SK-N-SH (cell line): ENCODE data around the gene PPP2R3A. TPM values are rescaled to one million over a fixed set of nuclear protein-coding genes. Genes with fewer than 3 reads are reported as not detected.
A peak's percentile ranks its signal among the peaks of the same experiment; 100 is the strongest.

Source experiments
- CTCF ChIA-PET: fragments of 300-600, 350-600 bp; formaldehyde crosslinking; extraction: SDS; loops from one replicate; lab custom pipeline; 2021; lab: Yijun Ruan, JAX
- POLR2A ChIA-PET: fragments of 350-600 bp; sonication (Branson Sonifier 250); formaldehyde crosslinking; extraction: SDS; loops from one replicate; lab custom pipeline; 2020; ENCODE audit warnings: antibody characterized with exemption, inconsistent platforms; lab: Yijun Ruan, JAX
- DNase-seq: peaks from one replicate; pipeline ENCODE4 v3.0.0; 2012
- H2AFZ ChIP-seq: fragments of 200-600 bp; sonication (generic); 2 replicates; pipeline ENCODE4 v1.8.1; 2016; ENCODE audit warnings: antibody characterized with exemption, mild to moderate bottlenecking, low read depth
- H3F3A ChIP-seq: fragments of 200-600 bp; sonication (generic); replicated peaks from 2 replicates; pipeline ENCODE3; 2016; ENCODE audit warnings: antibody characterized with exemption, mild to moderate bottlenecking; ENCODE audit not compliant: insufficient read depth
- H3K27ac ChIP-seq, 2 experiments: fragments of 200-500 bp in 1 of 2; fragments of 200-600 bp in 1 of 2; sonication (Bioruptor generic) in 1 of 2; sonication (generic), shearing (Covaris generic) in 1 of 2; 2 replicates each; pipeline versions ENCODE4 v1.5.1 to v1.6.1; 2014 to 2016; ENCODE audit warnings: low read depth in 2 of 2, inconsistent platforms in 1 of 2, low read length in 1 of 2, mild to moderate bottlenecking in 1 of 2, mixed read lengths in 1 of 2
- H3K27me3 ChIP-seq: fragments of 200-600 bp; sonication (generic), shearing (Covaris generic); 2 replicates; pipeline ENCODE4 v1.6.1; 2016; ENCODE audit warnings: mixed run types; ENCODE audit not compliant: insufficient read depth
- H3K36me3 ChIP-seq, 2 experiments: fragments of 200-500 bp in 1 of 2; fragments of 200-600 bp in 1 of 2; sonication (Bioruptor generic) in 1 of 2; sonication (generic) in 1 of 2; replicated peaks in 1 of 2; 2 replicates each; pipeline versions ENCODE3 to v1.5.1; 2014 to 2016; ENCODE audit warnings: low read length in 1 of 2, mild to moderate bottlenecking in 1 of 2; ENCODE audit not compliant: insufficient read depth in 2 of 2, control insufficient read depth in 1 of 2
- H3K4me1 ChIP-seq, 2 experiments: fragments of 200-500 bp in 1 of 2; fragments of 200-600 bp in 1 of 2; sonication (Bioruptor generic) in 1 of 2; sonication (generic), shearing (Covaris generic) in 1 of 2; 2 replicates each; pipeline versions ENCODE4 v1.5.1 to v1.6.1; 2014 to 2016; ENCODE audit warnings: low read depth in 1 of 2, low read length in 1 of 2, mixed run types in 1 of 2; ENCODE audit not compliant: insufficient read depth in 2 of 2, control insufficient read depth in 1 of 2
- H3K4me2 ChIP-seq: fragments of 200-600 bp; sonication (generic), shearing (Covaris generic); 2 replicates; pipeline ENCODE4 v1.6.1; 2017; ENCODE audit warnings: mixed run types
- H3K4me3 ChIP-seq, 2 experiments: fragments of 200-500 bp in 1 of 2; fragments of 200-600 bp in 1 of 2; sonication (Bioruptor generic) in 1 of 2; sonication (generic), shearing (Covaris generic) in 1 of 2; 2 replicates each; pipeline versions ENCODE4 v1.5.1 to v1.8.1; 2014 to 2016; ENCODE audit warnings: low read depth in 2 of 2, inconsistent platforms in 1 of 2, low read length in 1 of 2, mild to moderate bottlenecking in 1 of 2, mixed read lengths in 1 of 2, moderate library complexity in 1 of 2
- H3K79me2 ChIP-seq: fragments of 200-600 bp; sonication (generic); 2 replicates; pipeline ENCODE4 v1.8.1; 2017; ENCODE audit warnings: mild to moderate bottlenecking; ENCODE audit not compliant: insufficient read depth
- H3K9ac ChIP-seq: fragments of 200-600 bp; sonication (generic); 2 replicates; pipeline ENCODE4 v1.6.1; 2017; ENCODE audit warnings: mixed run types
- H3K9me2 ChIP-seq: fragments of 200-600 bp; sonication (generic); 2 replicates; pipeline ENCODE4 v1.6.1; 2017; ENCODE audit warnings: mixed run types
- H3K9me3 ChIP-seq: fragments of 200-600 bp; sonication (generic); 2 replicates; pipeline ENCODE4 v1.6.1; 2017; ENCODE audit warnings: mixed run types, mild to moderate bottlenecking, moderate library complexity
- H4K20me1 ChIP-seq: fragments of 200-600 bp; sonication (generic); 2 replicates; pipeline ENCODE4 v1.6.1; 2017; ENCODE audit warnings: mild to moderate bottlenecking, mixed run types; ENCODE audit not compliant: insufficient read depth
- CHD2 ChIP-seq: fragments of 150-350 bp; IDR thresholded peaks from 2 replicates; pipeline ENCODE4 v1.6.1; 2018; ENCODE audit warnings: low read length; ENCODE audit not compliant: partially characterized antibody
- ELF1 ChIP-seq: IDR thresholded peaks from 2 replicates; pipeline ENCODE4 v1.4.0; 2012
- EP300 ChIP-seq, 2 experiments: IDR thresholded peaks; 2 replicates each; pipeline versions ENCODE4 v1.4.0 to v1.6.1; 2012; ENCODE audit warnings: borderline replicate concordance in 1 of 2, low read depth in 1 of 2, low read length in 1 of 2
- FOSL2 ChIP-seq: IDR thresholded peaks from 2 replicates; pipeline ENCODE4 v1.4.0; 2012; ENCODE audit warnings: low read depth, mild to moderate bottlenecking, moderate library complexity, borderline replicate concordance
- FOXM1 ChIP-seq: IDR thresholded peaks from 2 replicates; pipeline ENCODE4 v1.4.0; 2012; ENCODE audit warnings: low read depth, mild to moderate bottlenecking
- GABPA ChIP-seq: IDR thresholded peaks from 2 replicates; pipeline ENCODE4 v1.4.0; 2012; ENCODE audit warnings: low read depth, mild to moderate bottlenecking
- GATA2 ChIP-seq: sonication (generic); formaldehyde crosslinking; IDR thresholded peaks from 2 replicates; pipeline ENCODE4 v1.5.0; 2020; ENCODE audit warnings: mild to moderate bottlenecking, missing genetic modification reagents
- JUND ChIP-seq: IDR thresholded peaks from 2 replicates; pipeline ENCODE4 v1.4.0; 2012
- NRF1 ChIP-seq: IDR thresholded peaks from 2 replicates; pipeline ENCODE4 v1.6.1; 2012; ENCODE audit warnings: low read depth, mild to moderate bottlenecking, low read length
- PBX3 ChIP-seq: IDR thresholded peaks from 2 replicates; pipeline ENCODE4; 2012
- POLR2AphosphoS5 ChIP-seq: IDR thresholded peaks from 2 replicates; pipeline ENCODE4 v1.6.1; 2012; ENCODE audit warnings: low read depth, low read length
- RFX5 ChIP-seq: IDR thresholded peaks from 2 replicates; pipeline ENCODE4 v1.6.1; 2012; ENCODE audit warnings: mild to moderate bottlenecking, improper control_type of control experiment, low read length
- RXRA ChIP-seq: IDR thresholded peaks from 2 replicates; pipeline ENCODE4 v1.4.0; 2012; ENCODE audit warnings: low read depth, mild to moderate bottlenecking, borderline replicate concordance
- TCF12 ChIP-seq: IDR thresholded peaks from 2 replicates; pipeline ENCODE4 v1.4.0; 2012
- TEAD4 ChIP-seq: IDR thresholded peaks from 2 replicates; pipeline ENCODE4 v1.4.0; 2012; ENCODE audit warnings: mild to moderate bottlenecking, borderline replicate concordance; ENCODE audit not compliant: insufficient read depth
- WGBS: methylation state at CpG from one replicate; pipeline ENCODE4 v1.1.6; 2017; ENCODE audit warnings: low lambda C conversion rate; 5-methylcytosine and 5-hydroxymethylcytosine counted together
- polyA plus RNA-seq, 3 experiments: library from polyadenylated mRNA; depleted of rRNA; stranded (reverse); fragments of >200 nt; gene quantifications; 2 replicates each; pipeline ENCODE4 v1.2.3, GENCODE V29; 2012
- TF ChIP-seq, protein P1 (sequence below): fragments of 200-600 bp; sonication (generic); IDR thresholded peaks from 2 replicates; pipeline ENCODE4 v1.6.1; 2017; ENCODE audit warnings: antibody characterized with exemption, mild to moderate bottlenecking, moderate library complexity
- TF ChIP-seq, protein P2 (sequence below): IDR thresholded peaks from 2 replicates; pipeline ENCODE4 v1.4.0; 2012; ENCODE audit warnings: low read depth
- TF ChIP-seq, protein P3 (sequence below): IDR thresholded peaks from 2 replicates; pipeline ENCODE4 v1.4.0; 2012; ENCODE audit warnings: low read depth, borderline replicate concordance

The PPP2R3A gene
- polyA plus RNA-seq, 1 of the 3 experiments (the other 2 are of a cell fraction) = 3.9 TPM

GRCh38 chr3:135982404-135982761, 16.9 kb downstream of the PPP2R3A start:
- no peak overlapping the region for H3K9ac ChIP-seq
- peaks cover 92% of the 10 kb centered on the region for H3K79me2 ChIP-seq
- no peak for TF ChIP-seq GABPA
- TF ChIP-seq JUND = no peak
- H3F3A ChIP-seq = peaks cover 19% of the 10 kb centered on the region
- H3K4me2 ChIP-seq = peak overlapping the region; percentile 62
- peaks cover 0 to 12% of the 10 kb centered on the region in 2 experiments for H3K36me3 ChIP-seq
- H3K27ac ChIP-seq = peak overlapping the region in 1 of 2 experiments; percentile 74; a peak in 2 of 4 replicates
- no peak overlapping the region for H3K4me3 ChIP-seq
- H3K9me3 ChIP-seq = no peaks in the 10 kb centered on the region
- H4K20me1 ChIP-seq = no peaks in the 10 kb centered on the region
- ChIA-PET CTCF (interaction anchor here (1.8 kb wide), 1 partner anchor 11 kb away, joined by 4 read pairs; no protein-coding TSS in a partner anchor), POLR2A (no interaction called here)
- DNase-seq = no peak
- no peaks in the 10 kb centered on the region for H3K27me3 ChIP-seq
- peaks cover 4 to 19% of the 10 kb centered on the region in 2 experiments; a peak in 3 of 4 replicates for H3K4me1 ChIP-seq
- WGBS = 100% methylated on average over 1 of the region's 1 CpG
- no peak overlapping the region for H2AFZ ChIP-seq
- H3K9me2 ChIP-seq = no peaks in the 10 kb centered on the region

- TF ChIP-seq CHD2 (no peak), RXRA (no peak), TCF12 (peak; percentile 91), EP300 (IDR thresholded peaks at IDR 0.05; ENCODE audit: borderline replicate concordance in 1 of 2, low read depth in 1 of 2, low read length in 1 of 2) (peak in 1 of 2 experiments; percentile 70; a peak in 1 of 4 replicates), JUND (peak; percentile 88), FOXM1 (no peak), GATA2 (CRISPR knock-in tag) (no peak), NRF1 (no peak), TEAD4 (0 out of 2 replicates have a peak, but pooled peaks have one; percentile 30), PBX3 (peak; percentile 82), GABPA (no peak), FOSL2 (peak; percentile 98), ELF1 (no peak), POLR2AphosphoS5 (peak; percentile 52; the same call in 1 of the 2 replicates), RFX5 (no peak)
- TF ChIP-seq, protein P1, sequence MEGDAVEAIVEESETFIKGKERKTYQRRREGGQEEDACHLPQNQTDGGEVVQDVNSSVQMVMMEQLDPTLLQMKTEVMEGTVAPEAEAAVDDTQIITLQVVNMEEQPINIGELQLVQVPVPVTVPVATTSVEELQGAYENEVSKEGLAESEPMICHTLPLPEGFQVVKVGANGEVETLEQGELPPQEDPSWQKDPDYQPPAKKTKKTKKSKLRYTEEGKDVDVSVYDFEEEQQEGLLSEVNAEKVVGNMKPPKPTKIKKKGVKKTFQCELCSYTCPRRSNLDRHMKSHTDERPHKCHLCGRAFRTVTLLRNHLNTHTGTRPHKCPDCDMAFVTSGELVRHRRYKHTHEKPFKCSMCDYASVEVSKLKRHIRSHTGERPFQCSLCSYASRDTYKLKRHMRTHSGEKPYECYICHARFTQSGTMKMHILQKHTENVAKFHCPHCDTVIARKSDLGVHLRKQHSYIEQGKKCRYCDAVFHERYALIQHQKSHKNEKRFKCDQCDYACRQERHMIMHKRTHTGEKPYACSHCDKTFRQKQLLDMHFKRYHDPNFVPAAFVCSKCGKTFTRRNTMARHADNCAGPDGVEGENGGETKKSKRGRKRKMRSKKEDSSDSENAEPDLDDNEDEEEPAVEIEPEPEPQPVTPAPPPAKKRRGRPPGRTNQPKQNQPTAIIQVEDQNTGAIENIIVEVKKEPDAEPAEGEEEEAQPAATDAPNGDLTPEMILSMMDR = no peak
- TF ChIP-seq, protein P2, sequence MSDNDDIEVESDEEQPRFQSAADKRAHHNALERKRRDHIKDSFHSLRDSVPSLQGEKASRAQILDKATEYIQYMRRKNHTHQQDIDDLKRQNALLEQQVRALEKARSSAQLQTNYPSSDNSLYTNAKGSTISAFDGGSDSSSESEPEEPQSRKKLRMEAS = no peak
- TF ChIP-seq, protein P3, sequence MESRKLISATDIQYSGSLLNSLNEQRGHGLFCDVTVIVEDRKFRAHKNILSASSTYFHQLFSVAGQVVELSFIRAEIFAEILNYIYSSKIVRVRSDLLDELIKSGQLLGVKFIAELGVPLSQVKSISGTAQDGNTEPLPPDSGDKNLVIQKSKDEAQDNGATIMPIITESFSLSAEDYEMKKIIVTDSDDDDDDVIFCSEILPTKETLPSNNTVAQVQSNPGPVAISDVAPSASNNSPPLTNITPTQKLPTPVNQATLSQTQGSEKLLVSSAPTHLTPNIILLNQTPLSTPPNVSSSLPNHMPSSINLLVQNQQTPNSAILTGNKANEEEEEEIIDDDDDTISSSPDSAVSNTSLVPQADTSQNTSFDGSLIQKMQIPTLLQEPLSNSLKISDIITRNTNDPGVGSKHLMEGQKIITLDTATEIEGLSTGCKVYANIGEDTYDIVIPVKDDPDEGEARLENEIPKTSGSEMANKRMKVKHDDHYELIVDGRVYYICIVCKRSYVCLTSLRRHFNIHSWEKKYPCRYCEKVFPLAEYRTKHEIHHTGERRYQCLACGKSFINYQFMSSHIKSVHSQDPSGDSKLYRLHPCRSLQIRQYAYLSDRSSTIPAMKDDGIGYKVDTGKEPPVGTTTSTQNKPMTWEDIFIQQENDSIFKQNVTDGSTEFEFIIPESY = no peak
- TF ChIP-seq, all 33 proteins: peak for 7
These were observed 17.5 kb downstream of the PPP2R3A start for GRCh38 chr3:135982922-135983581.

More at GRCh38 chr3:135982922-135983581, 17.5 kb downstream of the PPP2R3A start:
- Histone ChIP-seq H2AFZ (no peak overlapping the region), H3K9me2 (no peaks in the 10 kb centered on the region), H3F3A (peaks cover 19% of the 10 kb centered on the region), H3K9me3 (no peaks in the 10 kb centered on the region), H4K20me1 (no peaks in the 10 kb centered on the region), H3K27me3 (no peaks in the 10 kb centered on the region), H3K4me2 (peak overlapping the region; percentile 62), H3K27ac (peak overlapping the region; percentile 28 to 74; a peak in 3 of 4 replicates), H3K4me3 (no peak overlapping the region), H3K79me2 (peaks cover 92% of the 10 kb centered on the region), H3K36me3 (peaks cover 0 to 12% of the 10 kb centered on the region in 2 experiments), H3K4me1 (peaks cover 4 to 19% of the 10 kb centered on the region in 2 experiments; a peak in 3 of 4 replicates), H3K9ac (no peak overlapping the region)
- no peak for DNase-seq
- CTCF ChIA-PET = interaction anchor here (1.8 kb wide), 1 partner anchor 10 kb away, joined by 4 read pairs; no protein-coding TSS in a partner anchor
- WGBS = 15% methylated on average over 5 of the region's 5 CpGs
- POLR2A ChIA-PET = no interaction called here
